Skeletal muscle cell (primary cell): ENCODE measurements around the gene CATSPER3.

Experiments
- DNase-seq: peaks from one replicate; pipeline ENCODE4 v3.0.0-alpha.2; 2010; ENCODE audit warnings: low read depth
- H3K4me3 ChIP-seq: 2 replicates; pipeline ENCODE4 v1.5.1; 2011; ENCODE audit warnings: low read depth, mild to moderate bottlenecking, control low read depth, low read length, moderate library complexity

Gene CATSPER3

DNA sequence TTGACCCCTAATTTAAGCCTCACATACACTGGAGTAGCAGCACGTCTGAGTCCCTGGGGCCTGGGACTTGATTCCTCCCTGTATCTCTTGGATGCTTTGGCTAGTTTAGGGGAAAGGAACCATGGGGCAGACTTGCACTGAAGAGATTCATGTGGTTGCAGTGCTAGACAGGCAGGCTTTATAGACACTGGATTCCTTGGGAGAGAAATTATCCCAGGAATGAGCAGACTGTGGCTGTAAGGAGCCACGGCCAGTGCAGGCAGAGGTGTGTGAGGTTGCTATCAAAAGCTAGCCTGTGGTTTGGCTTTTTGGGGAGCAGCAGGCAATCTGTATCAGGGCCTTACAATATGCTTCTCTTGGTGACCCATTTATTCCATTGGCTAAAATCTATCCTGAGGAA is 86.8 kb downstream of the CATSPER3 start:
- DNase-seq, result no peak
- H3K4me3 ChIP-seq, result no peak overlapping the region

- no peak overlapping the region for H3K4me3 ChIP-seq
- no peak for DNase-seq
Observed at GRCh38 chr5:135055396-135055795, 87.7 kb downstream of the CATSPER3 start.

GRCh38 chr5:135056316-135057030 is 88.8 kb downstream of the CATSPER3 start:
- DNase-seq, result no peak
- H3K4me3 ChIP-seq, result no peak overlapping the region

DNA sequence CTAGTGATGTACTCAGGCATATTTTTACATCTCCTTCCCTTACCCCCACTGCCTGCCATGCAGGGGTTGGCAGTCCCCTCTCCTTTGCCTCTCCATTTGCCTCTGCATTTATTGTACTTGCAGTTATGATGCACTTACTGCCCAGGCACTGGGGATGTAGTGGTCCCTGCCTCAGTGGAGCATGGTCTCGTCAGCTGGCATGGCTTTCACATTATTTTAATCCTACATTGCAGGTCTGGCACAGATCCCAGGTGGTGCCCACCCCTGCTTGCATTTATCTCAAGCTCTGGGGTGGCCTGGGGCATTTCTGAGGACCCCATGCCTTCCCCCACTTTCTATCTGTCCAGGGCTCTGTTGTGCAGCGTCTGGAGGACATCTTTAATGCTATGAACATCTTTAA is 89.5 kb downstream of the CATSPER3 start:
- no peak for DNase-seq
- H3K4me3 ChIP-seq, result no peak overlapping the region

- no peak for DNase-seq
- no peak overlapping the region for H3K4me3 ChIP-seq
Observed at GRCh38 chr5:135058331-135058732, 90.6 kb downstream of the CATSPER3 start.

- no peak overlapping the region for H3K4me3 ChIP-seq
- DNase-seq, result no peak
Observed at GRCh38 chr5:135059000-135059923, 91.6 kb downstream of the CATSPER3 start.

DNA sequence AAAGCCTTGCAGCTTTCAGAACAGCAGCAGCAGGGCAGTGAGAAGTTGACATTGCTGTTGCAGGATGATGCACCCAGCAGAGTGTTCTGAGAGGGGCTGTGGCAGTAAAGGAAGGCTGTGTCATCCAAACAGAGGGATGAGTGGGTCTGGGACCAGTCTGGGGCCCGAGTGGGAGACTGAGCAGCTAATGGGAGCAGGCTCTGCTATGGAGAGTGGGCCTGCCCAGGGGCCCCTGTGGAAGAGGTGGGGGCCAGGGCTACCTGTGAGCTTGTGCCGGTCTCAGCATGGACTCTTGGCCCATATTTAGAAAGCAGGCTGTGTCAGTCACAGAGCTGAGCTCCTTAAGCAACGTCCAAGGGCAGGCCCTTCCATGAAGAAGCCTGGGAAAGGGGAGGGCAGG is 92.3 kb downstream of the CATSPER3 start:
- no peak for DNase-seq
- no peak overlapping the region for H3K4me3 ChIP-seq

- H3K4me3 ChIP-seq, result no peak overlapping the region
- no peak for DNase-seq
Observed at GRCh38 chr5:135061001-135061400, 93.3 kb downstream of the CATSPER3 start.
